ENCODE results near the gene SDK1. TPM values are rescaled to one million over a fixed set of nuclear protein-coding genes. Genes with fewer than 3 reads are reported as not detected.

The SDK1 gene
- total RNA-seq, 4 donors from 2014 or later: 3.7 to 80.9 (median 13.1) TPM

DNA sequence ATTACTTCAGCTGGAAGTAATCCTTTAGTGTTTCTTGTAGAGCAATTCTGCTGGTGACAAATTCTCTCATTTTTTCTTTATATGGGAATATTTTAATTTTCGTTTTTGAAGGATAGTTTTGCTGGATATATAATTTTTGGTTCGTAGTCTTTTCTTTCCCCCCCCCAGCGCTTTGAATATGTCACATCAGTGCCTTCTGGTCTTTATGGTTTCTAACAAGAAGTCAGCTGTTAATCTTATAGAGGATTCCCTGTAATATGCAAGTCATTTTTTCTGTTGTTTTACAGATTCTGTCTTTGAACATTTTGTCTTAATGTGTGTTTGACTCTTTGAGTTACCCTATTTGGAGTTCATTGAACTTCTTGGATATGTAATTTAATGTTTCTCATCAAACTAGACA, 96.3 kb downstream of the SDK1 start:
- Histone ChIP-seq H3K27me3 (no peaks in the 10 kb centered on the region), H3K9me3 (no peaks in the 10 kb centered on the region), H3K27ac (no peak overlapping the region), H3K36me3 (no peaks in the 10 kb centered on the region), H3K4me3 (no peak overlapping the region), H3K4me1 (no peaks in the 10 kb centered on the region)
- TF ChIP-seq, protein P1, sequence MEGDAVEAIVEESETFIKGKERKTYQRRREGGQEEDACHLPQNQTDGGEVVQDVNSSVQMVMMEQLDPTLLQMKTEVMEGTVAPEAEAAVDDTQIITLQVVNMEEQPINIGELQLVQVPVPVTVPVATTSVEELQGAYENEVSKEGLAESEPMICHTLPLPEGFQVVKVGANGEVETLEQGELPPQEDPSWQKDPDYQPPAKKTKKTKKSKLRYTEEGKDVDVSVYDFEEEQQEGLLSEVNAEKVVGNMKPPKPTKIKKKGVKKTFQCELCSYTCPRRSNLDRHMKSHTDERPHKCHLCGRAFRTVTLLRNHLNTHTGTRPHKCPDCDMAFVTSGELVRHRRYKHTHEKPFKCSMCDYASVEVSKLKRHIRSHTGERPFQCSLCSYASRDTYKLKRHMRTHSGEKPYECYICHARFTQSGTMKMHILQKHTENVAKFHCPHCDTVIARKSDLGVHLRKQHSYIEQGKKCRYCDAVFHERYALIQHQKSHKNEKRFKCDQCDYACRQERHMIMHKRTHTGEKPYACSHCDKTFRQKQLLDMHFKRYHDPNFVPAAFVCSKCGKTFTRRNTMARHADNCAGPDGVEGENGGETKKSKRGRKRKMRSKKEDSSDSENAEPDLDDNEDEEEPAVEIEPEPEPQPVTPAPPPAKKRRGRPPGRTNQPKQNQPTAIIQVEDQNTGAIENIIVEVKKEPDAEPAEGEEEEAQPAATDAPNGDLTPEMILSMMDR (IDR thresholded peaks at IDR 0.05): no peak
- TF ChIP-seq POLR2A (IDR thresholded peaks at IDR 0.05): no peak
- no peak for DNase-seq

DNA sequence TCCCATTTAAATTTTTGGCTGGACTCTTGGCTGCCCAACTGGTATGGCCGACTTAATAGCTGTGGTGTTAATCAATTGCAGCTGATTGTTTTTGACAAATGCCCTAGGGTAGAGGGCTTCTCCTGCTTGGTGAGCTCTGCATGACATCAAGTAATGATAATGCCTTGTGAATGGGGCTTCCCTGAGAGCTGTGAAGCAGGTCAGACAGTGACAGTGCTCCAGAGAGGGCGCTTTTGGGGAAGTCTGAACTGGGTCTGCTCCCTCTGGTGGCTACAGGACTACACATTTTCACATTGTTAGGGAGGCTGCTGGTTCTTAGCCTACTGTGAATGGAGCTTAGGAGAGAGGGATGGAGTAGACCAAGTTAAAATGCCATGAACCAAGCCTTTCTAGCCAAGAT, 98.8 kb downstream of the SDK1 start:
- Histone ChIP-seq H3K4me3 (no peak overlapping the region), H3K9me3 (no peaks in the 10 kb centered on the region), H3K27ac (no peak overlapping the region), H3K27me3 (no peaks in the 10 kb centered on the region), H3K36me3 (no peaks in the 10 kb centered on the region), H3K4me1 (no peaks in the 10 kb centered on the region)
- TF ChIP-seq, protein P1 (IDR thresholded peaks at IDR 0.05): peak in 1 of 6 experiments; percentile 21
- no peak for TF ChIP-seq POLR2A (IDR thresholded peaks at IDR 0.05)
- DNase-seq: no peak

DNA sequence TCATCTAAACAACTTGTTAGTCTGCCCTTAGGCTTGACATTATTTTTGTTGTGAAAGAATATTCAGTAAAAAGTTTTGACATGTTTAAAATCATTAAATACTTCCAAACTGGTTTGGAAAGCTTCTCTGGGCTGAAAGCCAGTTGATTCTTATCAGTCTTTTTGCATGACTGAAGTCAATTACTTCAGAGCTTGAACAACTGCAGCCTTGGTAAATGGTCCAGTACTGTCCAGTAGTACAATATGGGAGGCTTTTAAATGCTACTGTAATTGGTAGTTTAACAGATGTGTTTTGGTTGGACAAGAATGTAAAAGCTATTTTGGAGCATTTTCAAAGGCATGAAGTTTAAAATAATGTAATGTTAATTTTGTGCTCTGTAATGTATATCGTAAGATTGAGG, 103.4 kb downstream of the SDK1 start:
- no peak for TF ChIP-seq POLR2A (IDR thresholded peaks at IDR 0.05)
- TF ChIP-seq, protein P1 (IDR thresholded peaks at IDR 0.05): no peak
- Histone ChIP-seq H3K27me3 (no peaks in the 10 kb centered on the region), H3K4me1 (no peaks in the 10 kb centered on the region), H3K27ac (no peak overlapping the region), H3K4me3 (no peak overlapping the region), H3K36me3 (no peaks in the 10 kb centered on the region), H3K9me3 (no peaks in the 10 kb centered on the region)
- DNase-seq: no peak

DNA sequence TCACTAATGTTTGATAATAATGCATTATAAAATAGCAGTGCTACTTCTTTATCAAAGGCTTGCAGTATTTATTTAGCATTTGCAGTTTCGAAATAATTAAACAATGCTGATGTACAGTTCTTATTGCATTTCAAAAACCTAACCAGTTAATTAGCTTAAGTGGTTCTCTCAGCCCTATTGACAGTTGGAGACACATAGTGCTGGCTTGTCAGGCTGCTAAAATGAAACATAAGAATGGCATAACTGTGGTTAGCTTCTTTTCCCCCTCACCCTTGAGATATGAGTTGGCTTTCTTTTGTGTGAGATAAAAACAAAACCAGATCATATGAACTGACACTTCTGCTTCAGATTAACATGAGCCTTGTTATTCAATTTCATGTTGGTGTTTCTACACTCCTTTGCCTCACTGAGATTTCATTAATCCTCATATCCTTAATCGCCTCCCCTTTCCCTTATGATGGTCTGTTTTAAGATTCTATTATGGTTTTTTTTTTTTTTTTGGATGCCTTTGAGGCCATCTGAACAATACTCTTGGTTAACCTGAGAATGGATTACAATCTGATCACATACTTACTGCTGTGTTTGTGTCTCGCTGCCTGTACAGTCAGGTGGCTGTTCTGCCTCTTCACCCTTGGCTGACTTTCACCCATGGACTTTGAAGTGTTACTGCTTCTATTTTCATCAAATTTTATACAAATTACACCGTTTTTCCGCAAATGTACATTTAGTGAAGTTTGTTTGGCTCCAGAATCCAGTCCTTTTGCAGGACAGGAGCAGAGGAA, 108.0 kb downstream of the SDK1 start:
- Histone ChIP-seq H3K27me3 (no peaks in the 10 kb centered on the region), H3K4me1 (no peaks in the 10 kb centered on the region), H3K4me3 (no peak overlapping the region), H3K9me3 (no peaks in the 10 kb centered on the region), H3K27ac (no peak overlapping the region), H3K36me3 (no peaks in the 10 kb centered on the region)
- DNase-seq: no peak
- TF ChIP-seq, protein P1 (IDR thresholded peaks at IDR 0.05): no peak
- no peak for TF ChIP-seq POLR2A (IDR thresholded peaks at IDR 0.05)

DNA sequence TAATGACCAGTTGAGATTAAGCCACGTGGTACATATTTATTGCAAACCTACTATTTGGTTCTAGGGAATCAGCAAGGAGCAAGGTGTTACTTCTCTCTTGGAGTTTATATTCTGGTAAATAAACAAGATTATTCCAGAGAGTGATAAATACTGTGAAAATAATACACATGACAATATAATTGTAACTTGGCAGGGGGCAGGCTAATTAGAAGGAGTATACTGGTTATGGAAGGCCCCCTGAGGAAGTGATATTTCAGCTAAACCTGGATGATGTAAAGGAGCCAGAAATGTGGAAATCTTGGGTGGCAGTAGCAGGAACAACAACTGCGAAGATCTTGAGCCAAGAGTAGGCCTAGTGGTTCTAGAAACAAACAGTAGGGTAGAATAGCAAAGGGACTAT, 111.8 kb downstream of the SDK1 start:
- Histone ChIP-seq H3K27ac (no peak overlapping the region), H3K27me3 (no peaks in the 10 kb centered on the region), H3K9me3 (no peaks in the 10 kb centered on the region), H3K4me1 (no peaks in the 10 kb centered on the region), H3K4me3 (no peak overlapping the region), H3K36me3 (no peaks in the 10 kb centered on the region)
- no peak for DNase-seq
- TF ChIP-seq, protein P1 (IDR thresholded peaks at IDR 0.05): no peak
- no peak for TF ChIP-seq POLR2A (IDR thresholded peaks at IDR 0.05)
